ENCODE measurements around the gene VEPH1.

- TF ChIP-seq CTCF (conservative IDR thresholded peaks at IDR 0.05; ENCODE audit: low read depth, low read length) (no peak), EZH2 (IDR thresholded peaks at IDR 0.05; ENCODE audit: low read length, unreplicated experiment) (no peak), EZH2phosphoT487 (IDR thresholded peaks at IDR 0.05; ENCODE audit: borderline replicate concordance, low read length) (no peak)
These were observed 7.4 kb downstream of the VEPH1 start for GRCh38 chr3:157495846-157496245.

Measured in PC-3 (cell line).